Measurements from ENCODE around the gene NKAIN2.
A peak's percentile ranks its signal among the peaks of the same experiment; 100 is the strongest.

The NKAIN2 gene

DNA sequence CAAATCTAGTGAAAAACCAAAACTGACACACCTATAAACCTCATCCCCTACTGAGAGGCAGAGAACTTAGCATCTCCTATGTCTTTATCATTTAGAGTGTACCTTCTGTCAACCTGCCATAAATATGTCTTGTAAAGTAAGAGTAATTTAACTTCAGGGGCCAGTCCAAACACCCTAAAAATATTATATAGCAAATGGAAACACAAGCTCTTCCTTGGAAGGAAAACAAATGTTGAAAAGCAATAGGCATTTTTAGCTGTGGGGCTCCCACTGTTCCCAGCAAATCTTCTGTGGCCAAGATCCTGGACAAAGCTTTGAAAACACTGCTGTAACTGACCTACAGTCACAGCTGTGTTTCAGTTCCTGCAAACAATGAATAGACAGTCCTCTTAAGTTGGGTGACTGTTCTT, 1018.5 kb downstream of the NKAIN2 start (continued):
- TF ChIP-seq, protein P1, sequence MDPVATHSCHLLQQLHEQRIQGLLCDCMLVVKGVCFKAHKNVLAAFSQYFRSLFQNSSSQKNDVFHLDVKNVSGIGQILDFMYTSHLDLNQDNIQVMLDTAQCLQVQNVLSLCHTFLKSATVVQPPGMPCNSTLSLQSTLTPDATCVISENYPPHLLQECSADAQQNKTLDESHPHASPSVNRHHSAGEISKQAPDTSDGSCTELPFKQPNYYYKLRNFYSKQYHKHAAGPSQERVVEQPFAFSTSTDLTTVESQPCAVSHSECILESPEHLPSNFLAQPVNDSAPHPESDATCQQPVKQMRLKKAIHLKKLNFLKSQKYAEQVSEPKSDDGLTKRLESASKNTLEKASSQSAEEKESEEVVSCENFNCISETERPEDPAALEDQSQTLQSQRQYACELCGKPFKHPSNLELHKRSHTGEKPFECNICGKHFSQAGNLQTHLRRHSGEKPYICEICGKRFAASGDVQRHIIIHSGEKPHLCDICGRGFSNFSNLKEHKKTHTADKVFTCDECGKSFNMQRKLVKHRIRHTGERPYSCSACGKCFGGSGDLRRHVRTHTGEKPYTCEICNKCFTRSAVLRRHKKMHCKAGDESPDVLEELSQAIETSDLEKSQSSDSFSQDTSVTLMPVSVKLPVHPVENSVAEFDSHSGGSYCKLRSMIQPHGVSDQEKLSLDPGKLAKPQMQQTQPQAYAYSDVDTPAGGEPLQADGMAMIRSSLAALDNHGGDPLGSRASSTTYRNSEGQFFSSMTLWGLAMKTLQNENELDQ (tag by site-specific recombination; IDR thresholded peaks at IDR 0.05; ENCODE audit: low read depth): 0 out of 2 replicates have a peak, but pooled peaks have one; percentile 29
- TF ChIP-seq ZNF776 (tag by site-specific recombination; IDR thresholded peaks at IDR 0.05; ENCODE audit: borderline replicate concordance) (no peak), ZNF433 (tag by site-specific recombination; IDR thresholded peaks at IDR 0.05; ENCODE audit: low read depth) (no peak), WT1 (tag by site-specific recombination; IDR thresholded peaks at IDR 0.05) (0 out of 2 replicates have a peak, but pooled peaks have one; percentile 11), YY1 (tag by site-specific recombination; IDR thresholded peaks at IDR 0.05) (no peak), ZNF747 (tag by site-specific recombination; IDR thresholded peaks at IDR 0.05) (no peak), ZNF341 (tag by site-specific recombination; IDR thresholded peaks at IDR 0.05; ENCODE audit: low read depth) (peak; percentile 37), ZNF785 (tag by site-specific recombination; IDR thresholded peaks at IDR 0.05) (no peak), ZNF514 (tag by site-specific recombination; IDR thresholded peaks at IDR 0.05) (no peak), KLF16 (tag by site-specific recombination; IDR thresholded peaks at IDR 0.05) (no peak), ZNF292 (tag by site-specific recombination; IDR thresholded peaks at IDR 0.05; ENCODE audit: borderline replicate concordance, low read depth) (no peak), ZNF24 (tag by site-specific recombination; IDR thresholded peaks at IDR 0.05) (no peak), ZNF335 (tag by site-specific recombination; conservative IDR thresholded peaks at IDR 0.05) (no peak), KLF9 (tag by site-specific recombination; IDR thresholded peaks at IDR 0.05; ENCODE audit: low read depth) (no peak), SCRT1 (tag by site-specific recombination; IDR thresholded peaks at IDR 0.05; ENCODE audit: borderline replicate concordance) (no peak), ZNF654 (tag by site-specific recombination; IDR thresholded peaks at IDR 0.05; ENCODE audit: low read depth) (no peak), FEZF1 (tag by site-specific recombination; IDR thresholded peaks at IDR 0.05) (peak; percentile 100)
- TF ChIP-seq, protein P2, sequence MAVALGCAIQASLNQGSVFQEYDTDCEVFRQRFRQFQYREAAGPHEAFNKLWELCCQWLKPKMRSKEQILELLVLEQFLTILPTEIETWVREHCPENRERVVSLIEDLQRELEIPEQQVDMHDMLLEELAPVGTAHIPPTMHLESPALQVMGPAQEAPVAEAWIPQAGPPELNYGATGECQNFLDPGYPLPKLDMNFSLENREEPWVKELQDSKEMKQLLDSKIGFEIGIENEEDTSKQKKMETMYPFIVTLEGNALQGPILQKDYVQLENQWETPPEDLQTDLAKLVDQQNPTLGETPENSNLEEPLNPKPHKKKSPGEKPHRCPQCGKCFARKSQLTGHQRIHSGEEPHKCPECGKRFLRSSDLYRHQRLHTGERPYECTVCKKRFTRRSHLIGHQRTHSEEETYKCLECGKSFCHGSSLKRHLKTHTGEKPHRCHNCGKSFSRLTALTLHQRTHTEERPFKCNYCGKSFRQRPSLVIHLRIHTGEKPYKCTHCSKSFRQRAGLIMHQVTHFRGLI (tag by site-specific recombination; IDR thresholded peaks at IDR 0.05): no peak
- TF ChIP-seq, protein P3, sequence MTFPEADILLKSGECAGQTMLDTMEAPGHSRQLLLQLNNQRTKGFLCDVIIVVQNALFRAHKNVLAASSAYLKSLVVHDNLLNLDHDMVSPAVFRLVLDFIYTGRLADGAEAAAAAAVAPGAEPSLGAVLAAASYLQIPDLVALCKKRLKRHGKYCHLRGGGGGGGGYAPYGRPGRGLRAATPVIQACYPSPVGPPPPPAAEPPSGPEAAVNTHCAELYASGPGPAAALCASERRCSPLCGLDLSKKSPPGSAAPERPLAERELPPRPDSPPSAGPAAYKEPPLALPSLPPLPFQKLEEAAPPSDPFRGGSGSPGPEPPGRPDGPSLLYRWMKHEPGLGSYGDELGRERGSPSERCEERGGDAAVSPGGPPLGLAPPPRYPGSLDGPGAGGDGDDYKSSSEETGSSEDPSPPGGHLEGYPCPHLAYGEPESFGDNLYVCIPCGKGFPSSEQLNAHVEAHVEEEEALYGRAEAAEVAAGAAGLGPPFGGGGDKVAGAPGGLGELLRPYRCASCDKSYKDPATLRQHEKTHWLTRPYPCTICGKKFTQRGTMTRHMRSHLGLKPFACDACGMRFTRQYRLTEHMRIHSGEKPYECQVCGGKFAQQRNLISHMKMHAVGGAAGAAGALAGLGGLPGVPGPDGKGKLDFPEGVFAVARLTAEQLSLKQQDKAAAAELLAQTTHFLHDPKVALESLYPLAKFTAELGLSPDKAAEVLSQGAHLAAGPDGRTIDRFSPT (tag by site-specific recombination; IDR thresholded peaks at IDR 0.05): no peak
- TF ChIP-seq, protein P4, sequence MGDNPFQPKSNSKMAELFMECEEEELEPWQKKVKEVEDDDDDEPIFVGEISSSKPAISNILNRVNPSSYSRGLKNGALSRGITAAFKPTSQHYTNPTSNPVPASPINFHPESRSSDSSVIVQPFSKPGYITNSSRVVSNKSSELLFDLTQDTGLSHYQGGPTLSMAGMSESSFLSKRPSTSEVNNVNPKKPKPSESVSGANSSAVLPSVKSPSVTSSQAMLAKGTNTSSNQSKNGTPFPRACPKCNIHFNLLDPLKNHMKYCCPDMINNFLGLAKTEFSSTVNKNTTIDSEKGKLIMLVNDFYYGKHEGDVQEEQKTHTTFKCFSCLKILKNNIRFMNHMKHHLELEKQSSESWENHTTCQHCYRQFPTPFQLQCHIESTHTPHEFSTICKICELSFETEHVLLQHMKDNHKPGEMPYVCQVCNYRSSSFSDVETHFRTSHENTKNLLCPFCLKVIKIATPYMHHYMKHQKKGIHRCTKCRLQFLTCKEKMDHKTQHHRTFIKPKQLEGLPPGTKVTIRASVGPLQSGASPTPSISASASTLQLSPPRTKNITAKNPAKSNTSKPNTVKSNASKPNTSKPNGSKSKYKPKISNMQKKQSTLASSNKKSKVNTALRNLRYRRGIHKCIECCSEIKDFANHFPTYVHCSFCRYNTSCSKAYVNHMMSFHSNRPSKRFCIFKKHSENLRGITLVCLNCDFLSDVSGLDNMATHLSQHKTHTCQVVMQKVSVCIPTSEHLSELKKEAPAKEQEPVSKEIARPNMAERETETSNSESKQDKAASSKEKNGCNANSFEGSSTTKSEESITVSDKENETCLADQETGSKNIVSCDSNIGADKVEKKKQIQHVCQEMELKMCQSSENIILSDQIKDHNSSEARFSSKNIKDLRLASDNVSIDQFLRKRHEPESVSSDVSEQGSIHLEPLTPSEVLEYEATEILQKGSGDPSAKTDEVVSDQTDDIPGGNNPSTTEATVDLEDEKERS (tag by site-specific recombination; IDR thresholded peaks at IDR 0.05): no peak
- TF ChIP-seq, protein P5, sequence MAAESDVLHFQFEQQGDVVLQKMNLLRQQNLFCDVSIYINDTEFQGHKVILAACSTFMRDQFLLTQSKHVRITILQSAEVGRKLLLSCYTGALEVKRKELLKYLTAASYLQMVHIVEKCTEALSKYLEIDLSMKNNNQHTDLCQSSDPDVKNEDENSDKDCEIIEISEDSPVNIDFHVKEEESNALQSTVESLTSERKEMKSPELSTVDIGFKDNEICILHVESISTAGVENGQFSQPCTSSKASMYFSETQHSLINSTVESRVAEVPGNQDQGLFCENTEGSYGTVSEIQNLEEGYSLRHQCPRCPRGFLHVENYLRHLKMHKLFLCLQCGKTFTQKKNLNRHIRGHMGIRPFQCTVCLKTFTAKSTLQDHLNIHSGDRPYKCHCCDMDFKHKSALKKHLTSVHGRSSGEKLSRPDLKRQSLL (tag by site-specific recombination; IDR thresholded peaks at IDR 0.05): no peak
- TF ChIP-seq, protein P6, sequence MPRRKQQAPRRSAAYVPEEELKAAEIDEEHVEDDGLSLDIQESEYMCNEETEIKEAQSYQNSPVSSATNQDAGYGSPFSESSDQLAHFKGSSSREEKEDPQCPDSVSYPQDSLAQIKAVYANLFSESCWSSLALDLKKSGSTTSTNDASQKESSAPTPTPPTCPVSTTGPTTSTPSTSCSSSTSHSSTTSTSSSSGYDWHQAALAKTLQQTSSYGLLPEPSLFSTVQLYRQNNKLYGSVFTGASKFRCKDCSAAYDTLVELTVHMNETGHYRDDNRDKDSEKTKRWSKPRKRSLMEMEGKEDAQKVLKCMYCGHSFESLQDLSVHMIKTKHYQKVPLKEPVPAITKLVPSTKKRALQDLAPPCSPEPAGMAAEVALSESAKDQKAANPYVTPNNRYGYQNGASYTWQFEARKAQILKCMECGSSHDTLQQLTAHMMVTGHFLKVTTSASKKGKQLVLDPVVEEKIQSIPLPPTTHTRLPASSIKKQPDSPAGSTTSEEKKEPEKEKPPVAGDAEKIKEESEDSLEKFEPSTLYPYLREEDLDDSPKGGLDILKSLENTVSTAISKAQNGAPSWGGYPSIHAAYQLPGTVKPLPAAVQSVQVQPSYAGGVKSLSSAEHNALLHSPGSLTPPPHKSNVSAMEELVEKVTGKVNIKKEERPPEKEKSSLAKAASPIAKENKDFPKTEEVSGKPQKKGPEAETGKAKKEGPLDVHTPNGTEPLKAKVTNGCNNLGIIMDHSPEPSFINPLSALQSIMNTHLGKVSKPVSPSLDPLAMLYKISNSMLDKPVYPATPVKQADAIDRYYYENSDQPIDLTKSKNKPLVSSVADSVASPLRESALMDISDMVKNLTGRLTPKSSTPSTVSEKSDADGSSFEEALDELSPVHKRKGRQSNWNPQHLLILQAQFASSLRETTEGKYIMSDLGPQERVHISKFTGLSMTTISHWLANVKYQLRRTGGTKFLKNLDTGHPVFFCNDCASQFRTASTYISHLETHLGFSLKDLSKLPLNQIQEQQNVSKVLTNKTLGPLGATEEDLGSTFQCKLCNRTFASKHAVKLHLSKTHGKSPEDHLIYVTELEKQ (tag by site-specific recombination; IDR thresholded peaks at IDR 0.05; ENCODE audit: borderline replicate concordance): no peak
- TF ChIP-seq, protein P7, sequence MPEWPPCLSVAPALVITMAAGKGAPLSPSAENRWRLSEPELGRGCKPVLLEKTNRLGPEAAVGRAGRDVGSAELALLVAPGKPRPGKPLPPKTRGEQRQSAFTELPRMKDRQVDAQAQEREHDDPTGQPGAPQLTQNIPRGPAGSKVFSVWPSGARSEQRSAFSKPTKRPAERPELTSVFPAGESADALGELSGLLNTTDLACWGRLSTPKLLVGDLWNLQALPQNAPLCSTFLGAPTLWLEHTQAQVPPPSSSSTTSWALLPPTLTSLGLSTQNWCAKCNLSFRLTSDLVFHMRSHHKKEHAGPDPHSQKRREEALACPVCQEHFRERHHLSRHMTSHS (tag by site-specific recombination; IDR thresholded peaks at IDR 0.05): no peak
